Heart left ventricle (tissue), 13 donors: ENCODE data around the gene DNAL1.

Source experiments
- CTCF ChIP-seq, 12 donors: fragments of 200-600 bp; sonication (generic) in 4 of 12; IDR thresholded peaks; one replicate each; pipeline versions ENCODE4 v1.5.0 to v1.8.0; 2018 to 2022; ENCODE audit warnings: antibody characterized with exemption in 12 of 12, mild to moderate bottlenecking in 5 of 12
- POLR2A ChIP-seq, 2 donors: fragments of 450-650 bp; IDR thresholded peaks; one replicate each; pipeline ENCODE4 v1.6.1; 2017; ENCODE audit warnings: antibody characterized with exemption in 2 of 2, mild to moderate bottlenecking in 2 of 2, moderate library complexity in 2 of 2
- donor health status: ischemic (EF 13 %, LVEDD 7.1; RV severe dilation, severe dysfunction).
- donor health status: DM: no; HTN: yes; CAD: no.
- donor health status: DM: no; HTN: no; CAD: no.
- donor health status: ischemic (EF 25% LVEDD 6.9; RV normal size, moderate dysfunction).
- donor health status: ischemic (EF 25% LVEDD 5.7; RV mildly dilated, moderate dysfunction).
- donor health status: ischemic (EF 35%, LVEDD 5.7; RV mildly dilated, moderate dysfunction).
- donor health status: nonischemic (EF 11% LVEDD 7.7; RV severe dilation, severe dysfunction).
- donor health status: DM: yes; HTN: yes; CAD: no.
- donor health status: PGD.
- donor health status: ischemic (EF 29% LVEDD 5.4; RV normal size, mild dysfunction).
- donor health status: nonischemic (EF 23%, LVEDD 6.1; RV moderate dilation, normal function).

GRCh38 chr14:73607241-73607640 is 37.5 kb upstream of the DNAL1 start:
- TF ChIP-seq POLR2A (IDR thresholded peaks at IDR 0.05) (no peak), CTCF (IDR thresholded peaks at IDR 0.05) (no peak)
